ENCODE measurements around the gene USP54.

Gene USP54

DNA sequence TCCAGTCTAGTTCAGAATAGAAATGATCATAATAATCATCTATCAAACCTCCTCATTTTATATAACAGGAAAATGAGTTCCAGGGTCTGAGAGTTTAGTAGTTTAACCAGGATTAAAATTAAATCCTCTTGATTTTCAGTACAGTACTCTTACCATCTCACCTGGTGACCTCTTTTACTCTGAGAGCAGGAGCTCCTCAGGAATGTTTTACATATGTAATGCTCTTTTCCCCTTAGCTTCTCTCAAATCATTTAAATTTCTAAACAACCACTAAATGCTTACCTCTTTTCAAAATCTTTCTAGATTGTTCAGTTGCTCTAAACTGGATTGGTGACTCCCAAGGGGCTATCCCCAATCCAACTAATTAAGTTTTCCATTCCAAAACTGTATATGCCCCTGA is 85.1 kb downstream of the USP54 start:
- ChIA-PET CTCF (interaction anchor here (0.6 to 1.2 kb wide), 3 partner anchors 10 to 266 kb away, joined by 3 read pairs; a partner anchor contains a TSS), POLR2A (interaction anchor here (0.7 to 2.0 kb wide), 2 partner anchors 10 to 238 kb away, joined by 3 to 7 read pairs; partner anchors contain the start of genes PPP3CB and SEC24C)

DNA sequence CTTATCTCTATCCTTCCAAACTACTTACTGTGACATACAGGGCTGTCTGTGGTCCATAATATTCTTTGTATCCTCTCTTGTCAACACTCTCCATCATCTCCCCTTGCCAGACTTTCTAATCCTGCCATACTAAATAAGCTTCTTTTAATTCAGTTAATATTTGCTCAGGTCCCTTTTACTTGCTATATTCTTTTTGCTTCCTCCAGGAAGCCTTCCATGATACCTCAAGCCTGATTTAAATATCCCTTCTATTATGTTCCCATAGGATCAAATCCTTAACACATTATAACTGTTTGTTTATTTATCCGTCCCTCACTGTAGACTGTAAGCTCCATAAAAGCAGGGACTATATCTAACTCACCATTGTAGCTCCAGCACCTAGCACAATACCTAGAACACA is 88.1 kb downstream of the USP54 start:
- TF ChIP-seq SP3 (tag by site-specific recombination; IDR thresholded peaks at IDR 0.05) (no peak), ZNF623 (tag by site-specific recombination; IDR thresholded peaks at IDR 0.05) (peak; percentile 38)
- POLR2A ChIA-PET = no interaction called here
- Histone ChIP-seq H3K27ac (ENCODE audit: extremely low read depth, low read depth, low read length) (no peak overlapping the region), H3K36me3 (ENCODE audit: control insufficient read depth in 2 of 2, insufficient read depth in 1 of 2, low read length in 2 of 2) (peaks cover 0 to 40% of the 10 kb centered on the region in 2 experiments; a peak in 2 of 3 replicates), H3K9me3 (ENCODE audit: control insufficient read depth, insufficient read depth, low read depth, low read length) (no peaks in the 10 kb centered on the region), H3K4me3 (ENCODE audit: low read depth, low read length) (no peak overlapping the region), H3K4me1 (ENCODE audit: control insufficient read depth, insufficient read depth, low read length) (no peaks in the 10 kb centered on the region)
- CTCF ChIA-PET = no interaction called here

More for the DNA sequence above, 85.1 kb downstream of the USP54 start:
- H3K4me1 ChIP-seq (ENCODE audit: control insufficient read depth, insufficient read depth, low read length) = no peaks in the 10 kb centered on the region
- no peak overlapping the region for H3K27ac ChIP-seq (ENCODE audit: extremely low read depth, low read depth, low read length)
- no peak overlapping the region for H3K4me3 ChIP-seq (ENCODE audit: low read depth, low read length)
- H3K36me3 ChIP-seq (ENCODE audit: control insufficient read depth in 2 of 2, insufficient read depth in 1 of 2, low read length in 2 of 2) = peaks cover 0 to 13% of the 10 kb centered on the region in 2 experiments; a peak in 2 of 3 replicates
- H3K9me3 ChIP-seq (ENCODE audit: control insufficient read depth, insufficient read depth, low read depth, low read length) = no peaks in the 10 kb centered on the region
- TF ChIP-seq, protein P1, sequence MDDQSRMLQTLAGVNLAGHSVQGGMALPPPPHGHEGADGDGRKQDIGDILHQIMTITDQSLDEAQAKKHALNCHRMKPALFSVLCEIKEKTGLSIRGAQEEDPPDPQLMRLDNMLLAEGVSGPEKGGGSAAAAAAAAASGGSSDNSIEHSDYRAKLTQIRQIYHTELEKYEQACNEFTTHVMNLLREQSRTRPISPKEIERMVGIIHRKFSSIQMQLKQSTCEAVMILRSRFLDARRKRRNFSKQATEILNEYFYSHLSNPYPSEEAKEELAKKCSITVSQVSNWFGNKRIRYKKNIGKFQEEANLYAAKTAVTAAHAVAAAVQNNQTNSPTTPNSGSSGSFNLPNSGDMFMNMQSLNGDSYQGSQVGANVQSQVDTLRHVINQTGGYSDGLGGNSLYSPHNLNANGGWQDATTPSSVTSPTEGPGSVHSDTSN (CRISPR knock-in tag; IDR thresholded peaks at IDR 0.05) = no peak
- TF ChIP-seq KLF8 (tag by site-specific recombination; IDR thresholded peaks at IDR 0.05) = no peak
- no peak for TF ChIP-seq ZNF610 (tag by site-specific recombination; IDR thresholded peaks at IDR 0.05; ENCODE audit: borderline replicate concordance)
- no peak for TF ChIP-seq ZNF777 (tag by site-specific recombination; IDR thresholded peaks at IDR 0.05; ENCODE audit: borderline replicate concordance)

DNA sequence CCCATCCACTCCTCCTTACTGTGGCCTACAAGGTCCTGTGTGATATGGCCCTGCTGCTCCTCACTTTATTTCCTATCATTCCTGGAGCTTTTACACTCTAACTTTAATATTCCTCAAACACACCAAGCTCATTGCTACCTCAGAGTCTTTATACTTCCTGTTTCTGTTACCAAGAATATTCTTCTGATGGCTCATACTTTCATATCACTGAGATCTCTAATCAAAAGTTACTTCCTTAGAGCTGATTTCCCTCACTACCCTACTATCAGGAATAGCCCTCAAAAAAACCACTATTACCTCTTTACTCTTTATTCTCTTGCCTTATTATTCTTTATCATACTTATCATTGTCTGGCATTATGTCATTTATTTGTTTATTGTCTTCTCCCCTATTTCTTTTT is 89.5 kb downstream of the USP54 start:
- Histone ChIP-seq H3K27ac (ENCODE audit: extremely low read depth, low read depth, low read length) (no peak overlapping the region), H3K36me3 (ENCODE audit: control insufficient read depth in 2 of 2, insufficient read depth in 1 of 2, low read length in 2 of 2) (peaks cover 0 to 46% of the 10 kb centered on the region in 2 experiments; a peak in 2 of 3 replicates), H3K9me3 (ENCODE audit: control insufficient read depth, insufficient read depth, low read depth, low read length) (no peaks in the 10 kb centered on the region), H3K4me3 (ENCODE audit: low read depth, low read length) (no peak overlapping the region), H3K4me1 (ENCODE audit: control insufficient read depth, insufficient read depth, low read length) (0 out of 2 replicates have a peak, but pooled peaks cover under 1% of the 10 kb centered on the region)
- POLR2A ChIA-PET = no interaction called here
- CTCF ChIA-PET = interaction anchor here (0.7 kb wide), 1 partner anchor 514 kb away, joined by 5 read pairs; no protein-coding TSS in a partner anchor
- TF ChIP-seq ZNF658 (tag by site-specific recombination; IDR thresholded peaks at IDR 0.05) = no peak
- no peak for TF ChIP-seq ZSCAN30 (tag by site-specific recombination; IDR thresholded peaks at IDR 0.05)
- TF ChIP-seq, protein P2, sequence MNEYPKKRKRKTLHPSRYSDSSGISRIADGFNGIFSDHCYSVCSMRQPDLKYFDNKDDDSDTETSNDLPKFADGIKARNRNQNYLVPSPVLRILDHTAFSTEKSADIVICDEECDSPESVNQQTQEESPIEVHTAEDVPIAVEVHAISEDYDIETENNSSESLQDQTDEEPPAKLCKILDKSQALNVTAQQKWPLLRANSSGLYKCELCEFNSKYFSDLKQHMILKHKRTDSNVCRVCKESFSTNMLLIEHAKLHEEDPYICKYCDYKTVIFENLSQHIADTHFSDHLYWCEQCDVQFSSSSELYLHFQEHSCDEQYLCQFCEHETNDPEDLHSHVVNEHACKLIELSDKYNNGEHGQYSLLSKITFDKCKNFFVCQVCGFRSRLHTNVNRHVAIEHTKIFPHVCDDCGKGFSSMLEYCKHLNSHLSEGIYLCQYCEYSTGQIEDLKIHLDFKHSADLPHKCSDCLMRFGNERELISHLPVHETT (tag by site-specific recombination; IDR thresholded peaks at IDR 0.05) = no peak
- no peak for TF ChIP-seq BCL11B (tag by site-specific recombination; IDR thresholded peaks at IDR 0.05; ENCODE audit: low read depth)
- TF ChIP-seq ZNF138 (tag by site-specific recombination; IDR thresholded peaks at IDR 0.05; ENCODE audit: borderline replicate concordance) = no peak
- no peak for TF ChIP-seq ZBTB20 (tag by site-specific recombination; IDR thresholded peaks at IDR 0.05)
- TF ChIP-seq SP7 (tag by site-specific recombination; IDR thresholded peaks at IDR 0.05) = no peak
- no peak for TF ChIP-seq ZNF792 (tag by site-specific recombination; IDR thresholded peaks at IDR 0.05)
- TF ChIP-seq, protein P3, sequence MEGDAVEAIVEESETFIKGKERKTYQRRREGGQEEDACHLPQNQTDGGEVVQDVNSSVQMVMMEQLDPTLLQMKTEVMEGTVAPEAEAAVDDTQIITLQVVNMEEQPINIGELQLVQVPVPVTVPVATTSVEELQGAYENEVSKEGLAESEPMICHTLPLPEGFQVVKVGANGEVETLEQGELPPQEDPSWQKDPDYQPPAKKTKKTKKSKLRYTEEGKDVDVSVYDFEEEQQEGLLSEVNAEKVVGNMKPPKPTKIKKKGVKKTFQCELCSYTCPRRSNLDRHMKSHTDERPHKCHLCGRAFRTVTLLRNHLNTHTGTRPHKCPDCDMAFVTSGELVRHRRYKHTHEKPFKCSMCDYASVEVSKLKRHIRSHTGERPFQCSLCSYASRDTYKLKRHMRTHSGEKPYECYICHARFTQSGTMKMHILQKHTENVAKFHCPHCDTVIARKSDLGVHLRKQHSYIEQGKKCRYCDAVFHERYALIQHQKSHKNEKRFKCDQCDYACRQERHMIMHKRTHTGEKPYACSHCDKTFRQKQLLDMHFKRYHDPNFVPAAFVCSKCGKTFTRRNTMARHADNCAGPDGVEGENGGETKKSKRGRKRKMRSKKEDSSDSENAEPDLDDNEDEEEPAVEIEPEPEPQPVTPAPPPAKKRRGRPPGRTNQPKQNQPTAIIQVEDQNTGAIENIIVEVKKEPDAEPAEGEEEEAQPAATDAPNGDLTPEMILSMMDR (tag by site-specific recombination; IDR thresholded peaks at IDR 0.05) = no peak

Data from HEK293 (cell line).